HG02623 (cell line): Measurements from ENCODE around the gene TEX35.

Experiments
- ATAC-seq: cut with Tn5 transposase; IDR thresholded peaks from one replicate; pipeline ENCODE4 v1.9.1; 2021; ENCODE audit warnings: moderate library complexity; ENCODE audit not compliant: unreplicated experiment

Gene TEX35

GRCh38 chr1:178513278-178513983 lies 522 bp downstream of the TEX35 start:
- ATAC-seq: no peak

GRCh38 chr1:178516110-178516509 lies 3.2 kb downstream of the TEX35 start:
- ATAC-seq: no peak

GRCh38 chr1:178518894-178519293 lies 6.0 kb downstream of the TEX35 start:
- ATAC-seq: no peak

- ATAC-seq: no peak
Observed at GRCh38 chr1:178520803-178521202, 7.9 kb downstream of the TEX35 start.

GRCh38 chr1:178521241-178521640 lies 8.3 kb downstream of the TEX35 start:
- ATAC-seq: no peak

GRCh38 chr1:178527117-178527516 lies 14.2 kb downstream of the TEX35 start:
- no peak for ATAC-seq

GRCh38 chr1:178528228-178528952 lies 15.5 kb downstream of the TEX35 start:
- ATAC-seq: no peak

GRCh38 chr1:178528953-178529335 lies 16.0 kb downstream of the TEX35 start:
- ATAC-seq: no peak

GRCh38 chr1:178529364-178530036 lies 16.6 kb downstream of the TEX35 start:
- ATAC-seq: no peak

GRCh38 chr1:178530037-178530402 lies 17.1 kb downstream of the TEX35 start:
- ATAC-seq: no peak

- no peak for ATAC-seq
Observed at GRCh38 chr1:178530502-178530901, 17.6 kb downstream of the TEX35 start.

GRCh38 chr1:178531887-178532286 lies 19.0 kb downstream of the TEX35 start:
- ATAC-seq: no peak

GRCh38 chr1:178532392-178532791 lies 19.5 kb downstream of the TEX35 start:
- ATAC-seq: peak; percentile 79

- ATAC-seq: no peak
Observed at GRCh38 chr1:178533121-178533946, 20.4 kb downstream of the TEX35 start.

GRCh38 chr1:178534137-178534868 lies 21.4 kb downstream of the TEX35 start:
- ATAC-seq: no peak

GRCh38 chr1:178536329-178536728 lies 23.4 kb downstream of the TEX35 start:
- no peak for ATAC-seq

- no peak for ATAC-seq
Observed at GRCh38 chr1:178536844-178537371, 24.0 kb downstream of the TEX35 start.

- ATAC-seq: no peak
Observed at GRCh38 chr1:178537382-178538090, 24.6 kb downstream of the TEX35 start.

- ATAC-seq: no peak
Observed at GRCh38 chr1:178538192-178538916, 25.4 kb downstream of the TEX35 start.
